ENCODE measurements around the gene TTC34.

- TF ChIP-seq FOXK1 (CRISPR knock-in tag; IDR thresholded peaks at IDR 0.05): no peak
- TF ChIP-seq ZNF423 (CRISPR knock-in tag; IDR thresholded peaks at IDR 0.05): no peak
- TF ChIP-seq ZNF532 (CRISPR knock-in tag; IDR thresholded peaks at IDR 0.05; ENCODE audit: borderline replicate concordance): no peak
- TF ChIP-seq CTCF (IDR thresholded peaks at IDR 0.05): no peak
- no peak for TF ChIP-seq NR2C2 (CRISPR knock-in tag; IDR thresholded peaks at IDR 0.05)
- no peak for TF ChIP-seq PREB (CRISPR knock-in tag; IDR thresholded peaks at IDR 0.05; ENCODE audit: borderline replicate concordance)
- no peak for TF ChIP-seq FOXP4 (CRISPR knock-in tag; IDR thresholded peaks at IDR 0.05)
- no peak for TF ChIP-seq ETV6 (CRISPR knock-in tag; IDR thresholded peaks at IDR 0.05)
Measured at GRCh38 chr1:2601721-2602303, 199.7 kb downstream of the TTC34 start.
